Measurements from ENCODE around the gene CHPF2. TPM values are rescaled to one million over a fixed set of nuclear protein-coding genes. Genes with fewer than 3 reads are reported as not detected.
A peak's percentile ranks its signal among the peaks of the same experiment; 100 is the strongest.

The CHPF2 gene
- total RNA-seq, 5 donors from 2014 or later (not counting 1 experiment from before 2014, with no cell fraction given), result 34.2 to 66.1 (median 64.1) TPM

GRCh38 chr7:151210087-151210854 lies 22.0 kb upstream of the CHPF2 start, which contains the start of gene H2BK1:
TSS of gene H2BK1 (minus strand) at chr7:151210488. CDS start at chr7:151210318, 170 bp downstream.
- no peak for DNase-seq
- no peak within 1 kb of the TSS for H3K4me3 Mint-ChIP-seq
- Histone ChIP-seq H3K9me3 (no peaks in the 10 kb centered on the region), H3K27me3 (replicated peaks in 1 of 2; ENCODE audit: control insufficient read depth in 2 of 2, extremely low read depth in 1 of 2, insufficient read depth in 2 of 2, low read length in 1 of 2) (no peaks in the 10 kb centered on the region), H3K36me3 (ENCODE audit: control insufficient read depth in 2 of 2, extremely low read depth in 1 of 2, insufficient read depth in 1 of 2, low read length in 1 of 2) (peaks cover 6 to 26% of the 10 kb centered on the region in 2 donors), H3K4me1 (ENCODE audit: control insufficient read depth in 1 of 2, extremely low read depth in 1 of 2, insufficient read depth in 2 of 2, low read length in 2 of 2) (peaks cover 3 to 39% of the 10 kb centered on the region in 2 experiments), H3K27ac (ENCODE audit: low read length) (no peak within 1 kb of the TSS), H3K4me3 (ENCODE audit: control insufficient read depth in 1 of 2, extremely low read depth in 1 of 2, low read length in 1 of 2) (no peak within 1 kb of the TSS)
- peaks cover 27% of the 10 kb centered on the region for H3K36me3 Mint-ChIP-seq
- ChIA-PET POLR2A (no interaction called here), CTCF (interaction anchor here in 1 of 2 donors (0.7 kb wide), 1 partner anchor 11 kb away, joined by 4 read pairs; no protein-coding TSS in a partner anchor)
- H3K27me3 Mint-ChIP-seq, result no peaks in the 10 kb centered on the region
- peak within 1 kb of the TSS in 1 of 2 donors; percentile 42 for H3K27ac Mint-ChIP-seq
- ATAC-seq (replicated peaks in 1 of 4), result no peak
- WGBS (ENCODE audit: insufficient coverage), result 93% methylated on average over 5 of the region's 17 CpGs
- H3K4me1 Mint-ChIP-seq, result peaks cover 27 to 36% (median 29%) of the 10 kb centered on the region in 3 donors
- H3K9me3 Mint-ChIP-seq, result no peaks in the 10 kb centered on the region

- WGBS (ENCODE audit: insufficient coverage), result 100% methylated on average over 1 of the region's 3 CpGs
- DNase-seq (no peak), ATAC-seq (replicated peaks in 1 of 4) (no peak)
- Histone ChIP-seq H3K27ac (ENCODE audit: low read length) (no peak overlapping the region), H3K27me3 (replicated peaks in 1 of 2; ENCODE audit: control insufficient read depth in 2 of 2, extremely low read depth in 1 of 2, insufficient read depth in 2 of 2, low read length in 1 of 2) (no peaks in the 10 kb centered on the region), H3K36me3 (ENCODE audit: control insufficient read depth in 2 of 2, extremely low read depth in 1 of 2, insufficient read depth in 1 of 2, low read length in 1 of 2) (peaks cover 8 to 35% of the 10 kb centered on the region in 2 donors), H3K4me1 (ENCODE audit: control insufficient read depth in 1 of 2, extremely low read depth in 1 of 2, insufficient read depth in 2 of 2, low read length in 2 of 2) (peaks cover 3 to 29% of the 10 kb centered on the region in 2 experiments), H3K9me3 (no peaks in the 10 kb centered on the region), H3K4me3 (ENCODE audit: control insufficient read depth in 1 of 2, extremely low read depth in 1 of 2, low read length in 1 of 2) (no peak overlapping the region)
- Mint-ChIP-seq H3K36me3 (peaks cover 35% of the 10 kb centered on the region), H3K27ac (no peak overlapping the region), H3K9me3 (no peaks in the 10 kb centered on the region), H3K27me3 (no peaks in the 10 kb centered on the region), H3K4me1 (peaks cover 23 to 28% (median 24%) of the 10 kb centered on the region in 3 donors), H3K4me3 (no peak overlapping the region)
- ChIA-PET POLR2A (no interaction called here), CTCF (interaction anchor here in 1 of 2 donors (0.5 kb wide), 1 partner anchor 44 kb away, joined by 4 read pairs; no protein-coding TSS in a partner anchor)
Measured at GRCh38 chr7:151211155-151211772, 21.0 kb upstream of the CHPF2 start.

GRCh38 chr7:151212626-151213025 lies 19.7 kb upstream of the CHPF2 start:
- H3K27me3 ChIP-seq (replicated peaks in 1 of 2; ENCODE audit: control insufficient read depth in 2 of 2, extremely low read depth in 1 of 2, insufficient read depth in 2 of 2, low read length in 1 of 2), result no peaks in the 10 kb centered on the region
- H3K4me1 ChIP-seq (ENCODE audit: control insufficient read depth in 1 of 2, extremely low read depth in 1 of 2, insufficient read depth in 2 of 2, low read length in 2 of 2), result peaks cover 0 to 16% of the 10 kb centered on the region in 2 experiments
- H3K4me3 Mint-ChIP-seq, result no peak overlapping the region
- CTCF ChIA-PET, result no interaction called here
- ATAC-seq (replicated peaks in 1 of 4) (no peak), DNase-seq (no peak)
- WGBS (ENCODE audit: insufficient coverage), result 90% methylated on average over 3 of the region's 5 CpGs
- no peak overlapping the region for H3K4me3 ChIP-seq (ENCODE audit: control insufficient read depth in 1 of 2, extremely low read depth in 1 of 2, low read length in 1 of 2)
- H3K27ac Mint-ChIP-seq, result no peak overlapping the region
- POLR2A ChIA-PET, result no interaction called here
- peaks cover 36% of the 10 kb centered on the region for H3K36me3 Mint-ChIP-seq
- no peaks in the 10 kb centered on the region for H3K9me3 Mint-ChIP-seq
- H3K27ac ChIP-seq (ENCODE audit: low read length), result no peak overlapping the region
- H3K27me3 Mint-ChIP-seq, result no peaks in the 10 kb centered on the region
- H3K4me1 Mint-ChIP-seq, result peaks cover 9 to 14% (median 12%) of the 10 kb centered on the region in 3 donors
- no peaks in the 10 kb centered on the region for H3K9me3 ChIP-seq
- peaks cover 9 to 45% of the 10 kb centered on the region in 2 donors for H3K36me3 ChIP-seq (ENCODE audit: control insufficient read depth in 2 of 2, extremely low read depth in 1 of 2, insufficient read depth in 1 of 2, low read length in 1 of 2)

GRCh38 chr7:151213826-151214225 lies 18.5 kb upstream of the CHPF2 start:
- Histone ChIP-seq H3K4me1 (ENCODE audit: control insufficient read depth in 1 of 2, extremely low read depth in 1 of 2, insufficient read depth in 2 of 2, low read length in 2 of 2) (peaks cover 0 to 7% of the 10 kb centered on the region in 2 experiments), H3K9me3 (no peaks in the 10 kb centered on the region), H3K27me3 (replicated peaks in 1 of 2; ENCODE audit: control insufficient read depth in 2 of 2, extremely low read depth in 1 of 2, insufficient read depth in 2 of 2, low read length in 1 of 2) (no peaks in the 10 kb centered on the region), H3K27ac (ENCODE audit: low read length) (no peak overlapping the region), H3K4me3 (ENCODE audit: control insufficient read depth in 1 of 2, extremely low read depth in 1 of 2, low read length in 1 of 2) (no peak overlapping the region), H3K36me3 (ENCODE audit: control insufficient read depth in 2 of 2, extremely low read depth in 1 of 2, insufficient read depth in 1 of 2, low read length in 1 of 2) (peaks cover 17 to 57% of the 10 kb centered on the region in 2 donors)
- Mint-ChIP-seq H3K36me3 (peaks cover 48% of the 10 kb centered on the region), H3K9me3 (no peaks in the 10 kb centered on the region), H3K4me3 (no peak overlapping the region), H3K27me3 (no peaks in the 10 kb centered on the region), H3K4me1 (peaks cover 0 to 3% (median 3%) of the 10 kb centered on the region in 3 donors), H3K27ac (no peak overlapping the region)
- DNase-seq (no peak), ATAC-seq (replicated peaks in 1 of 4) (no peak)
- ChIA-PET POLR2A (no interaction called here), CTCF (interaction anchor here in 1 of 2 donors (0.6 kb wide), 1 partner anchor 141 kb away, joined by 3 read pairs; no protein-coding TSS in a partner anchor)
- WGBS (ENCODE audit: insufficient coverage), result 89% methylated on average over 3 of the region's 3 CpGs

GRCh38 chr7:151215396-151215795 lies 16.9 kb upstream of the CHPF2 start:
- no peak overlapping the region for H3K27ac ChIP-seq (ENCODE audit: low read length)
- peaks cover 24 to 72% of the 10 kb centered on the region in 2 donors for H3K36me3 ChIP-seq (ENCODE audit: control insufficient read depth in 2 of 2, extremely low read depth in 1 of 2, insufficient read depth in 1 of 2, low read length in 1 of 2)
- H3K4me1 Mint-ChIP-seq, result peaks cover 0 to under 1% (median 0%) of the 10 kb centered on the region in 3 donors
- no peak overlapping the region for H3K4me3 ChIP-seq (ENCODE audit: control insufficient read depth in 1 of 2, extremely low read depth in 1 of 2, low read length in 1 of 2)
- DNase-seq, result no peak
- H3K36me3 Mint-ChIP-seq, result peaks cover 52% of the 10 kb centered on the region
- H3K9me3 Mint-ChIP-seq, result no peaks in the 10 kb centered on the region
- no peaks in the 10 kb centered on the region for H3K27me3 Mint-ChIP-seq
- no peak overlapping the region for H3K27ac Mint-ChIP-seq
- POLR2A ChIA-PET, result no interaction called here
- H3K4me1 ChIP-seq (ENCODE audit: control insufficient read depth in 1 of 2, extremely low read depth in 1 of 2, insufficient read depth in 2 of 2, low read length in 2 of 2), result no peaks in the 10 kb centered on the region
- ATAC-seq (replicated peaks in 1 of 4), result no peak
- WGBS (ENCODE audit: insufficient coverage), result 100% methylated on average over 1 of the region's 5 CpGs
- H3K27me3 ChIP-seq (replicated peaks in 1 of 2; ENCODE audit: control insufficient read depth in 2 of 2, extremely low read depth in 1 of 2, insufficient read depth in 2 of 2, low read length in 1 of 2), result no peaks in the 10 kb centered on the region
- H3K4me3 Mint-ChIP-seq, result no peak overlapping the region
- CTCF ChIA-PET, result no interaction called here
- H3K9me3 ChIP-seq, result no peaks in the 10 kb centered on the region

GRCh38 chr7:151218170-151218569 lies 14.1 kb upstream of the CHPF2 start:
- CTCF ChIA-PET, result interaction anchor here in 1 of 2 donors (0.6 kb wide), 1 partner anchor 68 kb away, joined by 3 read pairs; no protein-coding TSS in a partner anchor
- no peaks in the 10 kb centered on the region for H3K4me1 ChIP-seq (ENCODE audit: control insufficient read depth in 1 of 2, extremely low read depth in 1 of 2, insufficient read depth in 2 of 2, low read length in 2 of 2)
- peaks cover 0 to 2% (median 0%) of the 10 kb centered on the region in 3 donors for H3K4me1 Mint-ChIP-seq
- DNase-seq, result no peak
- H3K4me3 Mint-ChIP-seq, result no peak overlapping the region
- POLR2A ChIA-PET, result no interaction called here
- WGBS (ENCODE audit: insufficient coverage), result 98% methylated on average over 8 of the region's 9 CpGs
- no peaks in the 10 kb centered on the region for H3K27me3 ChIP-seq (replicated peaks in 1 of 2; ENCODE audit: control insufficient read depth in 2 of 2, extremely low read depth in 1 of 2, insufficient read depth in 2 of 2, low read length in 1 of 2)
- H3K36me3 Mint-ChIP-seq, result peaks cover 64% of the 10 kb centered on the region
- no peaks in the 10 kb centered on the region for H3K9me3 ChIP-seq
- no peak for ATAC-seq (replicated peaks in 1 of 4)
- H3K27me3 Mint-ChIP-seq, result no peaks in the 10 kb centered on the region
- no peak overlapping the region for H3K4me3 ChIP-seq (ENCODE audit: control insufficient read depth in 1 of 2, extremely low read depth in 1 of 2, low read length in 1 of 2)
- H3K27ac ChIP-seq (ENCODE audit: low read length), result no peak overlapping the region
- no peak overlapping the region for H3K27ac Mint-ChIP-seq
- peaks cover 29 to 90% of the 10 kb centered on the region in 2 donors for H3K36me3 ChIP-seq (ENCODE audit: control insufficient read depth in 2 of 2, extremely low read depth in 1 of 2, insufficient read depth in 1 of 2, low read length in 1 of 2)
- no peaks in the 10 kb centered on the region for H3K9me3 Mint-ChIP-seq

Measured in T-cell (primary cell).